ENCODE results near the gene SMARCD2.
A peak's percentile ranks its signal among the peaks of the same experiment; 100 is the strongest.
"Not testable (repeated sequence)": the region's sequence is repeated elsewhere in the genome, so short reads cannot be mapped to it uniquely, and the experiment has no call there.

SMARCD2 gene

DNA sequence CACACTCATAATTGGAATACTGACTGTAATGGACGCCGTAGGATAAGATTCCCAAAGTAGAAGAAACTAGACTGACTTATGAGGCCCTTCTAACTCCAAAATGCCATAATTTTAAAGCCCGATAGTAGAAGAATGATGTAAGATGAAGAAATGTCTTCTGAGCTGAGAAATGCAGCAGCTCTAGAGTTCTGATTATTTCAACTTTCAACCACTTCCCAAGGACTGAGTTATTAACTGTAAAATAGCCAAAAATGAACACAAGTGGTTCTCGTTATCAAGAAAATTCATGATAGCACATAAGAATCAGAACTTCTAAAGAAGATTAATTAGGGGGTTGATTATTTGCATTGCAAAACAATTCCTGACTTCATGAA, 27.8 kb upstream of the SMARCD2 start:
- H3K79me2 ChIP-seq (ENCODE audit: control insufficient read depth, insufficient read depth, low read length, poor library complexity); H3K27me3 ChIP-seq (ENCODE audit: insufficient read depth, low read length); H2AFZ ChIP-seq (ENCODE audit: insufficient read depth, low read length, poor library complexity); H3K14ac ChIP-seq (ENCODE audit: low read length); H2BK120ac ChIP-seq (ENCODE audit: insufficient read depth, low read length, poor library complexity); DNase-seq; H4K91ac ChIP-seq (ENCODE audit: low read depth, low read length); H3K4me1 ChIP-seq (ENCODE audit: control insufficient read depth in 1 of 2, insufficient read depth in 2 of 2, low read length in 2 of 2); H3K4me3 ChIP-seq (ENCODE audit: low read depth, low read length); H2BK12ac ChIP-seq (ENCODE audit: low read length); H3K36me3 ChIP-seq (ENCODE audit: control insufficient read depth in 1 of 2, insufficient read depth in 2 of 2, low read length in 2 of 2); H3K9ac ChIP-seq (ENCODE audit: low read length); H3K4ac ChIP-seq (ENCODE audit: low read depth, low read length); H3K9me3 ChIP-seq (ENCODE audit: insufficient read depth, low read depth, low read length); H2AK5ac ChIP-seq (ENCODE audit: low read length); H3K18ac ChIP-seq (ENCODE audit: low read length); H2BK5ac ChIP-seq (ENCODE audit: low read depth, low read length, poor library complexity); H3K23ac ChIP-seq (ENCODE audit: low read length); H3K4me2 ChIP-seq (ENCODE audit: low read length); H4K12ac ChIP-seq (ENCODE audit: low read depth, low read length); H3K79me1 ChIP-seq (ENCODE audit: low read length); H3K27ac ChIP-seq (ENCODE audit: low read depth, low read length); H4K8ac ChIP-seq (ENCODE audit: low read depth, low read length): not testable (repeated sequence)
- WGBS (ENCODE audit: extremely low coverage, insufficient coverage, insufficient read length): no CpG with 5 or more reads among the region's 4 CpGs

DNA sequence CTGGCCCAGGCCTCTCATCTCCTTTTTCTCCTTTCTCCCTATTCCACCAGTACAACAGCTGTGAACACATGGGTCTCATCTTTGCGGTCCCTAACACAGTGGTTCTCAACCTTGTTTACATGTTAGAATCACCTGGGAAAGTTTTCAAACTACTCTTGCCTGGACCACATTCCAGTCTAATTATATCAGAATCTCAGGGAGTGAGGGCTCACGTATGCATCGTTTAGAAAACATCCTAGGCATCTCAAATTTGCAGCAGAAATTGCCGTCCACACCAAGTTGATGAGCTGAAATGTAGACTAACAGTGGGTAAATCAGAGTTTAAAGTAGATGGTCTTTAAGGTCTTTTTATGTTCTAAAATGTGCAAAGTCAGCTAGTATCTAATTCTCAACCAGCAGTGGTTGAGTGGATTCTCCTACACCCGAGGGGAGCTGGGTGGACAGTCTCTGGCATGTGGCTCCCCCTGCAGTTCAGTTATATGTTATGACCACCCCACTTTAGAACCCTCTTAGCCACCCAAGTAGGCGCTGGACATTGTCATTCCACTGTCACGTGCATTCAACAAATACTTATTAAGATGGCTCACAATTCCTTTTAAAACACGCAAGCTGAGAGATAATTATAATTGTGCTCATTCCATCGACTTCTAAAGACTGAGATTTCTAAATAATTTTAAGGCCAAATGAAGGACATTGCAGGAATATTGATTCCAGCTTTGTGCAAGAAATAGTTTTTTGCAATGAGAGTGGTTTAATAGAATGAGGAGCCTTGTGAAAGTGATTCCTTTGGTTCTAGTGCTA, 27.2 kb upstream of the SMARCD2 start:
- not testable (repeated sequence) for H3K79me2 ChIP-seq (ENCODE audit: control insufficient read depth, insufficient read depth, low read length, poor library complexity); H3K14ac ChIP-seq (ENCODE audit: low read length); H2BK12ac ChIP-seq (ENCODE audit: low read length); H4K8ac ChIP-seq (ENCODE audit: low read depth, low read length); H2BK120ac ChIP-seq (ENCODE audit: insufficient read depth, low read length, poor library complexity); H2BK5ac ChIP-seq (ENCODE audit: low read depth, low read length, poor library complexity); H3K4me2 ChIP-seq (ENCODE audit: low read length); H3K23ac ChIP-seq (ENCODE audit: low read length); H3K27ac ChIP-seq (ENCODE audit: low read depth, low read length); H2AFZ ChIP-seq (ENCODE audit: insufficient read depth, low read length, poor library complexity); H4K12ac ChIP-seq (ENCODE audit: low read depth, low read length); H3K27me3 ChIP-seq (ENCODE audit: insufficient read depth, low read length); H3K9ac ChIP-seq (ENCODE audit: low read length); H3K4me3 ChIP-seq (ENCODE audit: low read depth, low read length); H3K4me1 ChIP-seq (ENCODE audit: control insufficient read depth in 1 of 2, insufficient read depth in 2 of 2, low read length in 2 of 2); H3K18ac ChIP-seq (ENCODE audit: low read length); H4K91ac ChIP-seq (ENCODE audit: low read depth, low read length); H3K4ac ChIP-seq (ENCODE audit: low read depth, low read length); H3K36me3 ChIP-seq (ENCODE audit: control insufficient read depth in 1 of 2, insufficient read depth in 2 of 2, low read length in 2 of 2); H2AK5ac ChIP-seq (ENCODE audit: low read length); H3K79me1 ChIP-seq (ENCODE audit: low read length); H3K9me3 ChIP-seq (ENCODE audit: insufficient read depth, low read depth, low read length)
- DNase-seq: peak; percentile 66 to 90
- WGBS (ENCODE audit: extremely low coverage, insufficient coverage, insufficient read length): no CpG with 5 or more reads among the region's 9 CpGs

DNA sequence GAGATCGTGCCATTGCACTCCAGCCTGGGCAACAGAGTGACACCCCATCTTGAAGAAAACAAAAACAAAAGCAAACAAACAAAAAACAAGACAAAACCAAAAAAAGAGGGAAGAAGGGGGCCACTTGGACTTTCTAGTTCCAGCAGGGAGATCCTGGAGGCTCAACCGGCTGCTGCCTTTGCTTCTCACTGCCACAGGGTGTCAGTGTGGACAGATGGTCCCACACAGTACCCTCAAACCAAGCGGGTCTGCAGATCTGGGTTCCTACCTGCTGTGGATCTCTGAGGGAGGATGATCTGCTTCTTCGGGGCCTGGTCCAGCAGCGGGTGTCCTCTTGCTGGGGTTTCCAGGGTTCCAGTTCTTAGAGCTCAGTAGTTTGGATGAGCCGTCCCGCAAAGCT, 24.1 kb upstream of the SMARCD2 start:
- not testable (repeated sequence) for H3K4me2 ChIP-seq (ENCODE audit: low read length); H2BK12ac ChIP-seq (ENCODE audit: low read length); H2AK5ac ChIP-seq (ENCODE audit: low read length); H3K27ac ChIP-seq (ENCODE audit: low read depth, low read length); H3K4me3 ChIP-seq (ENCODE audit: low read depth, low read length); H2AFZ ChIP-seq (ENCODE audit: insufficient read depth, low read length, poor library complexity); H3K23ac ChIP-seq (ENCODE audit: low read length); H4K8ac ChIP-seq (ENCODE audit: low read depth, low read length); H3K27me3 ChIP-seq (ENCODE audit: insufficient read depth, low read length); H3K14ac ChIP-seq (ENCODE audit: low read length); H3K4ac ChIP-seq (ENCODE audit: low read depth, low read length); H3K4me1 ChIP-seq (ENCODE audit: control insufficient read depth in 1 of 2, insufficient read depth in 2 of 2, low read length in 2 of 2); H3K9ac ChIP-seq (ENCODE audit: low read length); H4K91ac ChIP-seq (ENCODE audit: low read depth, low read length); H3K18ac ChIP-seq (ENCODE audit: low read length); H3K79me1 ChIP-seq (ENCODE audit: low read length); H3K79me2 ChIP-seq (ENCODE audit: control insufficient read depth, insufficient read depth, low read length, poor library complexity); H3K36me3 ChIP-seq (ENCODE audit: control insufficient read depth in 1 of 2, insufficient read depth in 2 of 2, low read length in 2 of 2); H4K12ac ChIP-seq (ENCODE audit: low read depth, low read length); H3K9me3 ChIP-seq (ENCODE audit: insufficient read depth, low read depth, low read length); H2BK120ac ChIP-seq (ENCODE audit: insufficient read depth, low read length, poor library complexity); H2BK5ac ChIP-seq (ENCODE audit: low read depth, low read length, poor library complexity)
- no CpG with 5 or more reads among the region's 7 CpGs for WGBS (ENCODE audit: extremely low coverage, insufficient coverage, insufficient read length)
- peak in 1 of 2 donors; percentile 30 for DNase-seq

DNA sequence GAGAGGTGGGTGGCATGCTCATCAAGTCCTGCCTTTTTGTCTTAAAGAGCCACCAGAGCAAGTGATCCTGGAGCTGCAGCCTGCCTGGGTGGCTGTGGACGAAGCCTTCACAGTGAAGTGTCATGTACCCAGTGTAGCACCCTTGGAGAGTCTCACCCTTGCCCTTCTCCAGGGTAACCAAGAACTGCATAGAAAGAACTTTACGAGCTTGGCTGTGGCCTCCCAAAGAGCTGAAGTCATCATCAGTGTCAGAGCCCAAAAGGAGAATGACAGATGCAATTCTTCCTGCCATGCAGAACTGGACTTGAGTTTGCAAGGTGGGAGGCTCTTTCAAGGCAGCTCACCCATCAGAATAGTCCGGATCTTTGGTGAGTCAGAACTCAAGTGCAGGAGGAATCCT, 16.8 kb upstream of the SMARCD2 start:
- no peaks in the 10 kb centered on the region for H3K4me1 ChIP-seq (ENCODE audit: control insufficient read depth in 1 of 2, insufficient read depth in 2 of 2, low read length in 2 of 2)
- no peak overlapping the region for H2BK12ac ChIP-seq (ENCODE audit: low read length)
- no peak overlapping the region for H2AK5ac ChIP-seq (ENCODE audit: low read length)
- H2AFZ ChIP-seq (ENCODE audit: insufficient read depth, low read length, poor library complexity): no peak overlapping the region
- H3K79me1 ChIP-seq (ENCODE audit: low read length): no peaks in the 10 kb centered on the region
- H3K14ac ChIP-seq (ENCODE audit: low read length): no peak overlapping the region
- H2BK120ac ChIP-seq (ENCODE audit: insufficient read depth, low read length, poor library complexity): no peak overlapping the region
- no peak overlapping the region for H4K12ac ChIP-seq (ENCODE audit: low read depth, low read length)
- DNase-seq: no peak
- no peaks in the 10 kb centered on the region for H3K36me3 ChIP-seq (ENCODE audit: control insufficient read depth in 1 of 2, insufficient read depth in 2 of 2, low read length in 2 of 2)
- H3K4ac ChIP-seq (ENCODE audit: low read depth, low read length): no peak overlapping the region
- no peak overlapping the region for H3K23ac ChIP-seq (ENCODE audit: low read length)
- H4K91ac ChIP-seq (ENCODE audit: low read depth, low read length): no peak overlapping the region
- no peaks in the 10 kb centered on the region for H3K79me2 ChIP-seq (ENCODE audit: control insufficient read depth, insufficient read depth, low read length, poor library complexity)
- no peaks in the 10 kb centered on the region for H3K9me3 ChIP-seq (ENCODE audit: insufficient read depth, low read depth, low read length)
- H3K27me3 ChIP-seq (ENCODE audit: insufficient read depth, low read length): no peaks in the 10 kb centered on the region
- H4K8ac ChIP-seq (ENCODE audit: low read depth, low read length): no peak overlapping the region
- H3K18ac ChIP-seq (ENCODE audit: low read length): no peak overlapping the region
- H3K4me2 ChIP-seq (ENCODE audit: low read length): no peak overlapping the region
- no peak overlapping the region for H2BK5ac ChIP-seq (ENCODE audit: low read depth, low read length, poor library complexity)
- WGBS (ENCODE audit: extremely low coverage, insufficient coverage, insufficient read length): no CpG with 5 or more reads among the region's 3 CpGs
- H3K4me3 ChIP-seq (ENCODE audit: low read depth, low read length): no peak overlapping the region
- no peak overlapping the region for H3K27ac ChIP-seq (ENCODE audit: low read depth, low read length)
- H3K9ac ChIP-seq (ENCODE audit: low read length): no peak overlapping the region
